ENCODE measurements around the gene RGS14. TPM values are rescaled to one million over a fixed set of nuclear protein-coding genes. Genes with fewer than 3 reads are reported as not detected.

RGS14 gene
- total RNA-seq, 1 experiment from 2014 or later = 9.4 TPM

DNA sequence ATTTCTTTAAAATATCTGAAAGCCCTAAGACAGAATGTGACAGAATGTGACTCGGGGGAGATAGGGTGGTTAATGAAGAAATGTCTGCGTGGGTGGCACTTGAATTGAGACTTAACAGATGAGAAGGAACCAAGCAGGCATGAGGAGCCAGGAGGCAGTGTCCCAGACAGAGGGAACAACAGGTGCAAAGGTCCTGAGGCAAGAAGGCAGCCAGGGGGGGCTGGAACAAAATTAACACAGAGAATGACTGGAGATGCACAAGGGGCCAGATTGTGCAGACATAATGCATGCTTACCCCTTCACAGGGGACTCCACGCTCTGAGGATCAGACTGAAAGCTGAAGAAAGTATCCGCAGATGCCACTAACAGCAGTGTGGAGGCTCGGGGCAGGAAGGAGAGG, 8.0 kb upstream of the RGS14 start (continued):
- TF ChIP-seq ZBTB33 (IDR thresholded peaks at IDR 0.05; ENCODE audit: extremely low read depth, insufficient replicate concordance, low read length) = no peak

DNA sequence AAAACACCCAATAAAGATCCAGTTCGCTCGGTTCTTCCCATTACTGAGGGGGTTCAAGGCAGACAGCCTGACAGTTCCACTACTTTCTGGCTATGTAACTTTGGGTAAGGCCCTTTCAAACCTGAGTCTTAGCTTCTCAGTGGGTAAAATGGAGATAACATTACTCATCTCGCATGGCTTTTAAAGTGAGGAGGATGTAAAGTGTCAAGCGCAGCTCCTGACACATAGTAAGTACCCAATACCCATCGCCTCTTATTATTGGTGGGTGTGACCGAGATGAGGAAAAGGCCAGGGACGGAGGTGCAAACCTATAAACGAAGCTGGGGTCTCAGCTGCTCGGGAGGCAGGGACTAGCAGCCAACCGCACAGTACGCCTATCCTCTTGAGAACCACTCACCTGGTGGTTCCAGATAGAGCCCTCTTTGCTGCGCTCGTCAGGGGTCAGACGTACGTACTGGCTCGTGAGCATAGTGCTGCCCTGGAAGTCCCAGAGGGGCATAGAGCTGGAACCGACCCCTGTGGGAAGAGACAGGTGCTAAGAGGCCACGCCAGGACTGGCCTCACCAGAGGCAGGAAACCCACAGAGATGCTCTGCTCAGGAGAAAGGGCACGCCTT, 6.8 kb upstream of the RGS14 start:
- POLR2A ChIA-PET = interaction anchor here (1.2 to 2.8 kb wide), 4 partner anchors 9 to 104 kb away, joined by 3 to 9 read pairs (median 5); no protein-coding TSS in a partner anchor
- RAD21 ChIA-PET (ENCODE audit: low non-redundant PET in 1 of 2, low total read pairs in 2 of 2, uncharacterized antibody in 2 of 2, unreplicated experiment in 2 of 2) = no interaction called here
- Histone ChIP-seq H3K27me3 (ENCODE audit: insufficient read depth, low read length) (no peaks in the 10 kb centered on the region), H3K9ac (ENCODE audit: low read length) (peak overlapping the region; percentile 92), H3K27ac (ENCODE audit: low read depth, low read length) (peak overlapping the region; percentile 77), H3K36me3 (ENCODE audit: control insufficient read depth in 1 of 2, insufficient read depth in 2 of 2, low read length in 2 of 2) (peaks cover 7 to 8% of the 10 kb centered on the region in 2 experiments; a peak in 3 of 4 replicates), H3K9me3 (ENCODE audit: control insufficient read depth in 1 of 2, insufficient read depth in 1 of 2, low read depth in 1 of 2, low read length in 2 of 2) (peaks cover 0 to 4% of the 10 kb centered on the region in 2 experiments; a peak in 1 of 4 replicates), H3K4me1 (ENCODE audit: control insufficient read depth in 1 of 2, insufficient read depth in 2 of 2, low read length in 2 of 2) (peaks cover 14 to 16% of the 10 kb centered on the region in 2 experiments), H3K9me2 (ENCODE audit: insufficient read depth) (no peaks in the 10 kb centered on the region), H2AFZ (ENCODE audit: low read depth, low read length, poor library complexity, severe bottlenecking) (no peak overlapping the region), H3K79me2 (ENCODE audit: insufficient read depth, low read length) (peaks cover 56% of the 10 kb centered on the region), H4K20me1 (ENCODE audit: insufficient read depth) (no peaks in the 10 kb centered on the region), H3K4me3 (replicated peaks in 1 of 2; ENCODE audit: low read depth in 1 of 2, low read length in 2 of 2) (peak overlapping the region; percentile 98 to 100), H3K4me2 (ENCODE audit: low read length) (peak overlapping the region; percentile 91)
- DNase-seq (ENCODE audit: low read depth, low spot score) = no peak
- intact Hi-C loops (cut with micrococcal nuclease) = no loop called here
- TF ChIP-seq POLR2AphosphoS5 (IDR thresholded peaks at IDR 0.05; ENCODE audit: low read depth, low read length) (no peak), EZH2phosphoT487 (IDR thresholded peaks at IDR 0.05; ENCODE audit: borderline replicate concordance) (no peak), RAD21 (IDR thresholded peaks at IDR 0.05; ENCODE audit: low read depth) (no peak), ELF1 (IDR thresholded peaks at IDR 0.05; ENCODE audit: borderline replicate concordance, low read depth) (no peak), MAX (IDR thresholded peaks at IDR 0.05) (no peak), ZFX (IDR thresholded peaks at IDR 0.05) (no peak), SIN3A (IDR thresholded peaks at IDR 0.05; ENCODE audit: low read depth) (no peak), CEBPB (IDR thresholded peaks at IDR 0.05; ENCODE audit: low read depth) (no peak), FOSL1 (IDR thresholded peaks at IDR 0.05; ENCODE audit: low read depth) (no peak), ZNF274 (IDR thresholded peaks at IDR 0.05; ENCODE audit: low read depth, low read length) (no peak), JUND (IDR thresholded peaks at IDR 0.05) (no peak), SRF (IDR thresholded peaks at IDR 0.05; ENCODE audit: low read depth) (no peak), EZH2 (IDR thresholded peaks at IDR 0.05) (no peak), EGR1 (IDR thresholded peaks at IDR 0.05; ENCODE audit: low read depth) (no peak), YY1 (IDR thresholded peaks at IDR 0.05; ENCODE audit: extremely low read depth, insufficient replicate concordance, low read depth, low read length) (no peak), ZBTB33 (IDR thresholded peaks at IDR 0.05; ENCODE audit: extremely low read depth, insufficient replicate concordance, low read length) (no peak), POLR2A (IDR thresholded peaks at IDR 0.05; ENCODE audit: borderline replicate concordance, extremely low read depth, insufficient read depth, insufficient read length) (no peak), SP1 (IDR thresholded peaks at IDR 0.05; ENCODE audit: low read depth) (no peak), CBX3 (IDR thresholded peaks at IDR 0.05; ENCODE audit: low read depth) (no peak)
- TF ChIP-seq, protein P1, sequence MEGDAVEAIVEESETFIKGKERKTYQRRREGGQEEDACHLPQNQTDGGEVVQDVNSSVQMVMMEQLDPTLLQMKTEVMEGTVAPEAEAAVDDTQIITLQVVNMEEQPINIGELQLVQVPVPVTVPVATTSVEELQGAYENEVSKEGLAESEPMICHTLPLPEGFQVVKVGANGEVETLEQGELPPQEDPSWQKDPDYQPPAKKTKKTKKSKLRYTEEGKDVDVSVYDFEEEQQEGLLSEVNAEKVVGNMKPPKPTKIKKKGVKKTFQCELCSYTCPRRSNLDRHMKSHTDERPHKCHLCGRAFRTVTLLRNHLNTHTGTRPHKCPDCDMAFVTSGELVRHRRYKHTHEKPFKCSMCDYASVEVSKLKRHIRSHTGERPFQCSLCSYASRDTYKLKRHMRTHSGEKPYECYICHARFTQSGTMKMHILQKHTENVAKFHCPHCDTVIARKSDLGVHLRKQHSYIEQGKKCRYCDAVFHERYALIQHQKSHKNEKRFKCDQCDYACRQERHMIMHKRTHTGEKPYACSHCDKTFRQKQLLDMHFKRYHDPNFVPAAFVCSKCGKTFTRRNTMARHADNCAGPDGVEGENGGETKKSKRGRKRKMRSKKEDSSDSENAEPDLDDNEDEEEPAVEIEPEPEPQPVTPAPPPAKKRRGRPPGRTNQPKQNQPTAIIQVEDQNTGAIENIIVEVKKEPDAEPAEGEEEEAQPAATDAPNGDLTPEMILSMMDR (IDR thresholded peaks at IDR 0.05 in 2 of 3, conservative IDR thresholded peaks at IDR 0.05 in 1 of 3; ENCODE audit: borderline replicate concordance in 1 of 3, insufficient read depth in 1 of 3, low read depth in 2 of 3, low read length in 2 of 3) = no peak
- ATAC-seq = no peak; the same call in 1 of the 2 replicates
- CTCF ChIA-PET = interaction anchor here (1.2 to 2.3 kb wide), 5 partner anchors 16 to 104 kb away, joined by 3 to 9 read pairs (median 7); no protein-coding TSS in a partner anchor
- BruUV-seq (replicated peaks) = TSS peak; percentile 44

Measured in HCT116 (cell line).